Neural progenitor cell (in vitro differentiated cells): ENCODE data around the gene NPIPB2.

Experiments
- CTCF ChIP-seq: fragments of 200-600 bp; sonication (generic); IDR thresholded peaks from 2 replicates; pipeline ENCODE4 v1.5.1; 2017; ENCODE audit warnings: antibody characterized with exemption, mild to moderate bottlenecking
- EZH2 ChIP-seq: fragments of 200-600 bp; sonication (generic); IDR thresholded peaks from 2 replicates; pipeline ENCODE4 v1.6.1; 2017; ENCODE audit warnings: antibody characterized with exemption, mild to moderate bottlenecking, moderate library complexity

GRCh38 chr16:11968577-11968976 is 26.7 kb upstream of the NPIPB2 start:
- TF ChIP-seq CTCF, result no peak
- TF ChIP-seq EZH2, result no peak
